OCI-LY7 (cell line): ENCODE results near the gene ART1. TPM values are rescaled to one million over a fixed set of nuclear protein-coding genes. Genes with fewer than 3 reads are reported as not detected.

Experiments used
- BruUV-seq: library from RNA; stranded (reverse); fragments of 400-500 nt; replicated peaks from 2 replicates; lab custom pipeline; 2021; lab: Mats Ljungman, UMichigan
- CTCF ChIA-PET: fragments of 300-600 bp; sonication (Branson Sonifier 250); formaldehyde crosslinking; loops from one replicate; lab custom pipeline; 2022; ENCODE audit warnings: antibody characterized with exemption; ENCODE audit not compliant: unreplicated experiment; lab: Charles Lee
- POLR2A ChIA-PET: fragments of 300-600 bp; sonication (Branson Sonifier 250); formaldehyde crosslinking; loops from one replicate; lab custom pipeline; 2022; ENCODE audit warnings: antibody characterized with exemption; lab: Charles Lee
- DNase-seq: peaks from one replicate; pipeline ENCODE4 v3.0.0-alpha.2; 2015; ENCODE audit warnings: low spot score
- H2AFZ ChIP-seq: fragments of 200-600 bp; sonication (generic), shearing (Covaris generic); 2 replicates; pipeline ENCODE4 v1.6.1; 2014; ENCODE audit warnings: mild to moderate bottlenecking, antibody characterized with exemption, low read length, moderate library complexity
- H3K27ac ChIP-seq: fragments of 200-600 bp; sonication (generic); 2 replicates; pipeline ENCODE4 v1.5.1; 2014; ENCODE audit warnings: mixed run types, low read depth, mild to moderate bottlenecking, moderate library complexity, low read length, inconsistent platforms; ENCODE audit not compliant: poor library complexity, severe bottlenecking
- H3K36me3 ChIP-seq: fragments of 200-600 bp; sonication (generic); 2 replicates; pipeline ENCODE4 v1.6.1; 2014; ENCODE audit warnings: mild to moderate bottlenecking, antibody characterized with exemption, low read length, moderate library complexity, mixed read lengths; ENCODE audit not compliant: insufficient read depth
- H3K4me1 ChIP-seq: fragments of 200-600 bp; sonication (generic); 2 replicates; pipeline ENCODE4 v1.5.1; 2014; ENCODE audit warnings: mild to moderate bottlenecking, low read length; ENCODE audit not compliant: insufficient read depth, poor library complexity, severe bottlenecking
- H3K4me2 ChIP-seq: fragments of 200-600 bp; sonication (generic); 2 replicates; pipeline ENCODE4 v1.6.1; 2014; ENCODE audit warnings: mild to moderate bottlenecking, low read length
- H3K4me3 ChIP-seq: fragments of 200-600 bp; sonication (generic); 2 replicates; pipeline ENCODE4 v1.5.1; 2014; ENCODE audit warnings: mild to moderate bottlenecking, low read depth, low read length; ENCODE audit not compliant: poor library complexity, severe bottlenecking
- H3K79me2 ChIP-seq: fragments of 200-600 bp; sonication (generic); 2 replicates; pipeline ENCODE4 v1.6.1; 2016; ENCODE audit warnings: low read depth, mild to moderate bottlenecking, low read length, moderate library complexity, mixed read lengths; ENCODE audit not compliant: insufficient read depth
- H3K9me2 ChIP-seq: fragments of 200-600 bp; sonication (generic); 2 replicates; pipeline ENCODE4 v1.6.1; 2016; ENCODE audit warnings: mild to moderate bottlenecking, low read length, mixed read lengths; ENCODE audit not compliant: insufficient read depth
- H3K9me3 ChIP-seq: fragments of 200-600 bp; sonication (generic); 2 replicates; pipeline ENCODE4 v1.6.1; 2014; ENCODE audit warnings: mild to moderate bottlenecking, mixed run types, low read length, mixed read lengths
- H4K20me1 ChIP-seq: fragments of 200-600 bp; sonication (generic); 2 replicates; pipeline ENCODE4 v1.6.1; 2014; ENCODE audit warnings: mild to moderate bottlenecking, antibody characterized with exemption, low read length, moderate library complexity, mixed read lengths; ENCODE audit not compliant: insufficient read depth
- CTCF ChIP-seq: fragments of 200-600 bp; sonication (generic); conservative IDR thresholded peaks from 2 replicates; pipeline ENCODE4 v1.5.1; 2014; ENCODE audit warnings: mild to moderate bottlenecking, antibody characterized with exemption, low read length, moderate library complexity, mixed read lengths
- EZH2phosphoT487 ChIP-seq: fragments of 200-600 bp; sonication (generic); IDR thresholded peaks from 2 replicates; pipeline ENCODE4 v1.6.1; 2018; ENCODE audit warnings: low read depth, borderline replicate concordance, mild to moderate bottlenecking, mixed run types, antibody characterized with exemption, low read length, moderate library complexity, mixed read lengths
- intact Hi-C: fragments of 100-400 bp; cut with micrococcal nuclease; formaldehyde crosslinking; loops from one replicate; pipeline ENCODE4 v1.10.0; 2022; ENCODE audit not compliant: unreplicated experiment
- total RNA-seq, 2 experiments: library from RNA; depleted of rRNA in 1 of 2; stranded (reverse); fragments of >200 nt in 1 of 2; shearing (Covaris generic) in 1 of 2; gene quantifications; 2 replicates each; pipeline ENCODE4 v1.2.3, GENCODE V29; 2014 to 2022

Gene ART1
- total RNA-seq, 2 experiments from 2014 or later, result not detected

DNA sequence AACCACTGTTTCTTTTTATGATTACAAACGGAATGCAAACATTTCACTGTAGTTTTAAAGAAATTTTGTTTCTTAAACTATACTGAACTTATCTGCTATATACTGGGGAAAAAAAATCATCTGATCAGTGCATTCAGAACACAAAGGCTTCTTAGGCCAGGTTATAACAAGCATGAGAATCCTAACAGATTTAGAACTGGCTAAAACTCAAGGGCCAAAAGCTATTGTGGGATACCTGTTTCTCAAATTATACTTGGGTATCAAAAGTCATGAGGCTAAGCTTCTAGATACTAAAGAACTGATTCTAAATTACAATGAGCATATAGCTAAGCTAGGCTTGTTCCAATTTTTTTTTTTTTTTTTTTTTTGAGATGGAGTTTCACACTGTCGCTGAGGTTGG, 56.0 kb downstream of the ART1 start:
- no peak for DNase-seq
- ChIA-PET POLR2A (interaction anchor here (0.6 to 1.1 kb wide), 4 partner anchors 9 to 383 kb away, joined by 3 to 4 read pairs (median 4); no protein-coding TSS in a partner anchor), CTCF (interaction anchor here (0.6 kb wide), 1 partner anchor 45 kb away, joined by 3 read pairs; no protein-coding TSS in a partner anchor)
- no peaks in the 10 kb centered on the region for H3K79me2 ChIP-seq
- BruUV-seq, result no TSS peak
- H3K4me2 ChIP-seq, result no peak overlapping the region
- H2AFZ ChIP-seq, result no peak overlapping the region
- no peak for TF ChIP-seq CTCF
- no peak overlapping the region for H3K4me3 ChIP-seq
- no peaks in the 10 kb centered on the region for H3K4me1 ChIP-seq
- H4K20me1 ChIP-seq, result no peaks in the 10 kb centered on the region
- H3K36me3 ChIP-seq, result peaks cover 99% of the 10 kb centered on the region
- H3K27ac ChIP-seq, result no peak overlapping the region
- no peaks in the 10 kb centered on the region for H3K9me3 ChIP-seq
- H3K9me2 ChIP-seq, result no peaks in the 10 kb centered on the region
- intact Hi-C loops, result no loop called here

DNA sequence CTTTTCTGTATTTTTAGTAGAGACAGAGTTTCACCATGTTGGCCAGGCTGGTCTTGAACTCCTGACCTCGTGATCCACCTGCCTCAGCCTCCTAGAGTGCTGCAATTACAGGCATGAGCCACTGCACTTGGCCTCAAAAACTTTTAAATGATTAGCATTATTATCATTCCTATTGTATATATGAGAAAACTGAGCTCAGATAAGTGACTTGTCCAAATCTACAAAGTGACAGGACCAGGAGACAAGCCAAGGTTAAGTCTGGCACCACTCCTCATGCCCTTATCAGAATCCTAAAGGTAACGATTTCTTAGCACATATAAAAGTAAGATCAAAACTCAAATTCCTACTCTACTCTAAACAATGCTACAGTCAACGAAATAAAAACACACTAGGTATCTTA, 58.5 kb downstream of the ART1 start:
- no peak overlapping the region for H3K27ac ChIP-seq
- H3K9me2 ChIP-seq, result no peaks in the 10 kb centered on the region
- DNase-seq, result no peak
- no peaks in the 10 kb centered on the region for H3K79me2 ChIP-seq
- H3K4me3 ChIP-seq, result no peak overlapping the region
- H3K36me3 ChIP-seq, result peaks cover 99% of the 10 kb centered on the region
- intact Hi-C loops, result no loop called here
- POLR2A ChIA-PET, result interaction anchor here (1.3 kb wide), 1 partner anchor 15 kb away, joined by 3 read pairs; no protein-coding TSS in a partner anchor
- no peaks in the 10 kb centered on the region for H3K4me1 ChIP-seq
- H4K20me1 ChIP-seq, result no peaks in the 10 kb centered on the region
- no peak for TF ChIP-seq EZH2phosphoT487
- no peak for TF ChIP-seq CTCF
- H3K9me3 ChIP-seq, result no peaks in the 10 kb centered on the region
- H2AFZ ChIP-seq, result no peak overlapping the region
- no peak overlapping the region for H3K4me2 ChIP-seq
- no TSS peak for BruUV-seq
- CTCF ChIA-PET, result no interaction called here

DNA sequence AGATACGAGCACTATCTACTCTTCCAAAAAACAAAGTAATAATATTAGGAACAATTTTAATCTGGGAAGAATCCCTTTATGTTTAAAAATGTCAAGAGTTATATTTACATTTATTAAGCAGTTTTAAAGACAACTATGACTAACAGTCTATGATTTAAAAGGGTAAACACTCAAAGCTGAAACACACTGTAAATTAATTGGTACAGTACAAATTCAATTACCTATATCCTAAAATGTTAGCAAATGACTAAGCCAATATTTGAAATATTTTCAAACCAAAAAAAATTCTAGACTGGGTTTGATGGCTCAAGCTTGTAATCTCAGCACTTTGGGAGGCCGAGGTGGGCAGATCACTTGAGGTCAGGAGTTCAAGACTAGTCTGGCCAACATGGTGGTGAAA, 62.2 kb downstream of the ART1 start:
- POLR2A ChIA-PET, result interaction anchor here (1.3 kb wide), 1 partner anchor 12 kb away, joined by 3 read pairs; no protein-coding TSS in a partner anchor
- no peak for DNase-seq
- BruUV-seq, result no TSS peak
- Histone ChIP-seq H4K20me1 (no peaks in the 10 kb centered on the region), H3K79me2 (no peaks in the 10 kb centered on the region), H3K4me1 (no peaks in the 10 kb centered on the region), H3K9me3 (no peaks in the 10 kb centered on the region), H3K36me3 (peaks cover 96% of the 10 kb centered on the region), H2AFZ (no peak overlapping the region), H3K4me3 (no peak overlapping the region), H3K4me2 (no peak overlapping the region), H3K27ac (no peak overlapping the region), H3K9me2 (no peaks in the 10 kb centered on the region)
- intact Hi-C loops, result no loop called here
- TF ChIP-seq EZH2phosphoT487, result no peak
- no peak for TF ChIP-seq CTCF
- CTCF ChIA-PET, result no interaction called here
